ENCODE results near the gene PRSS21.

DNA sequence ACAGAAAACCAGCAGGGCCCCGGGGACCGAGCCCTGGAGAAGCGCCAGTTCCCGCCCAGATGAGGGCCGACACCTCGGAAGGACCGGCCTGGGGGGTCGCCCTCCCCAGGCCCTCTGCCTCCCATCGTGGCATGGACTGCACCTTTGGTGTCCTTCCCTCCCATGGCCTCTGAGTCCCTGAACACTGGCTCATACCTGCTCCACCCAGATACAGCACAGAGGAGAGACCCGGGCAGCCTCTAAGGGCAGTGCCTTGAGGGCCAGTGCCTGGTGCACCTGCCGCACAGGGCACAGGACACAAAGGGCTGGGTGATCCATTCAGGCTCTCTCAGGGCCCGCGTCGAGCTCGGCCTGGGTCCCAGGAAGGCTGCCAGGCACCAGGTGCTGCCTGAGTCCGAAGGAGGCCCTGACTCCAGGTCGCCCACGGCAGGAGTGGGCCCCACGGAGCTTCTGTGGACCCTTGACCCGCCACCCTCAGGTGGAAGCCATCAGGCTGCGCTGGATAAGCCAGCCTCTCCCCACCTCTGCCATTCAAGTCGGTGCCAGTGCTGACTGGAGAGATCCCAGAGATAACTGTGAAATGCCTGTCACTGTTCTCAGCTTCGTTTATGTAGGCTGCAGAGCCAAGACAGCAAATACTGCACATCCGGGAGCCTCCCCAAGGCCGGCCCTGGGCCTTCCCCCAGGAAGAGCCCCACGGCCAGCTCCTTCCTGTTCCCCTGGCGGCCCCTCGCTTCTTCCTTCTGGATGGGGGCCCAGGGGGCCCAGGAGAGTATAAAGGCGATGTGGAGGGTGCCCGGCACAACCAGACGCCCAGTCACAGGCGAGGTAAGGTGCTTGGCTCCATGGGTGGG lies 12.7 kb downstream of the PRSS21 start, which contains the start of gene ZG16B:
- TF ChIP-seq, protein P1, sequence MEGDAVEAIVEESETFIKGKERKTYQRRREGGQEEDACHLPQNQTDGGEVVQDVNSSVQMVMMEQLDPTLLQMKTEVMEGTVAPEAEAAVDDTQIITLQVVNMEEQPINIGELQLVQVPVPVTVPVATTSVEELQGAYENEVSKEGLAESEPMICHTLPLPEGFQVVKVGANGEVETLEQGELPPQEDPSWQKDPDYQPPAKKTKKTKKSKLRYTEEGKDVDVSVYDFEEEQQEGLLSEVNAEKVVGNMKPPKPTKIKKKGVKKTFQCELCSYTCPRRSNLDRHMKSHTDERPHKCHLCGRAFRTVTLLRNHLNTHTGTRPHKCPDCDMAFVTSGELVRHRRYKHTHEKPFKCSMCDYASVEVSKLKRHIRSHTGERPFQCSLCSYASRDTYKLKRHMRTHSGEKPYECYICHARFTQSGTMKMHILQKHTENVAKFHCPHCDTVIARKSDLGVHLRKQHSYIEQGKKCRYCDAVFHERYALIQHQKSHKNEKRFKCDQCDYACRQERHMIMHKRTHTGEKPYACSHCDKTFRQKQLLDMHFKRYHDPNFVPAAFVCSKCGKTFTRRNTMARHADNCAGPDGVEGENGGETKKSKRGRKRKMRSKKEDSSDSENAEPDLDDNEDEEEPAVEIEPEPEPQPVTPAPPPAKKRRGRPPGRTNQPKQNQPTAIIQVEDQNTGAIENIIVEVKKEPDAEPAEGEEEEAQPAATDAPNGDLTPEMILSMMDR (IDR thresholded peaks at IDR 0.05; ENCODE audit: insufficient read depth, low read length) = no peak
- no peak for TF ChIP-seq POLR2AphosphoS5 (IDR thresholded peaks at IDR 0.05; ENCODE audit: low read depth)
